ENCODE data around the gene LDHD. TPM values are rescaled to one million over a fixed set of nuclear protein-coding genes. Genes with fewer than 3 reads are reported as not detected.

Gene LDHD
- total and polyA plus RNA-seq, 2 of the 13 experiments (the other 11 are each of a cell fraction or from before 2014, with no cell fraction given): 9.1 to 9.8 TPM

DNA sequence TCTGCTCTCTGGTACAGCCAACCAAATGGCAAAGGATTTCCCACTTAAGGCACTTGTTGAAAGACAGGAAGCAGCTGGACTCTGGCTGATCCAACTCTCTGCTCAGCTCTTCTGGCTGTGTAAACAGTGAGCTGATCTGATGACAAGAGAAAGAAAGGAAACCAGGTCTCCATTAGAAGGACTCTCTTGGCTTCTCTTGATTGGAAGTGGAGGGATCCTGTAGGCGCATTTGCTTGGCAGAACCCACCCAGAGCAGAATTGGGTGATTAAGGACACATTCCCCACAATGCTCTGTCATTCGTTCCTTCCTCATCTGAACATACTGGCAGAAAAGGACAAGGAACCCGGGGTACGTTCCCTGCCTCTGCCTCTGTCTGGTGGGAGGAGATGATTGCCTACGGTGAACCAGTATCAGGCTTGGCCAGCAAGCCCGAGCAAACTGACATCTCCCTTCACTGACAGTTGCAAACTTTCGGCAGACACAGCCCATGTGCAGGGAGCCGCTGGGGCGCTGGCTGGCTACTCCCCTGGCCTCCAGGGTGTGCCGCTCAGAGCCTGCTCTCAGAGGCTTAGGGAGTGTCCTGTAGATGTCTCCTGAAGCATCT is 29.1 kb downstream of the LDHD start (continued):
- TF ChIP-seq MTA1 (CRISPR knock-in tag; IDR thresholded peaks at IDR 0.05; ENCODE audit: borderline replicate concordance) (no peak), CHD2 (IDR thresholded peaks at IDR 0.05; ENCODE audit: low read depth, low read length) (no peak), CREM (IDR thresholded peaks at IDR 0.05) (no peak), CREM (CRISPR knock-in tag; IDR thresholded peaks at IDR 0.05) (no peak), SOX6 (IDR thresholded peaks at IDR 0.05) (no peak), SOX6 (CRISPR knock-in tag; IDR thresholded peaks at IDR 0.05) (peak; percentile 20; the same call in 1 of the 2 replicates), EZH2 (conservative IDR thresholded peaks at IDR 0.05; ENCODE audit: low read depth, low read length) (no peak), RXRA (CRISPR knock-in tag; IDR thresholded peaks at IDR 0.05) (peak; percentile 29; the same call in 1 of the 2 replicates), HDAC1 (CRISPR knock-in tag; IDR thresholded peaks at IDR 0.05) (peak; percentile 15; the same call in 1 of the 2 replicates), SPEN (CRISPR knock-in tag; IDR thresholded peaks at IDR 0.05; ENCODE audit: low read depth) (peak; percentile 16; the same call in 1 of the 2 replicates), DPF2 (CRISPR knock-in tag; IDR thresholded peaks at IDR 0.05; ENCODE audit: borderline replicate concordance, low read depth) (0 out of 2 replicates have a peak, but pooled peaks have one; percentile 12)
- TF ChIP-seq, protein P1, sequence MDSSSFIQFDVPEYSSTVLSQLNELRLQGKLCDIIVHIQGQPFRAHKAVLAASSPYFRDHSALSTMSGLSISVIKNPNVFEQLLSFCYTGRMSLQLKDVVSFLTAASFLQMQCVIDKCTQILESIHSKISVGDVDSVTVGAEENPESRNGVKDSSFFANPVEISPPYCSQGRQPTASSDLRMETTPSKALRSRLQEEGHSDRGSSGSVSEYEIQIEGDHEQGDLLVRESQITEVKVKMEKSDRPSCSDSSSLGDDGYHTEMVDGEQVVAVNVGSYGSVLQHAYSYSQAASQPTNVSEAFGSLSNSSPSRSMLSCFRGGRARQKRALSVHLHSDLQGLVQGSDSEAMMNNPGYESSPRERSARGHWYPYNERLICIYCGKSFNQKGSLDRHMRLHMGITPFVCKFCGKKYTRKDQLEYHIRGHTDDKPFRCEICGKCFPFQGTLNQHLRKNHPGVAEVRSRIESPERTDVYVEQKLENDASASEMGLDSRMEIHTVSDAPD (CRISPR knock-in tag; IDR thresholded peaks at IDR 0.05): no peak
- TF ChIP-seq, protein P2, sequence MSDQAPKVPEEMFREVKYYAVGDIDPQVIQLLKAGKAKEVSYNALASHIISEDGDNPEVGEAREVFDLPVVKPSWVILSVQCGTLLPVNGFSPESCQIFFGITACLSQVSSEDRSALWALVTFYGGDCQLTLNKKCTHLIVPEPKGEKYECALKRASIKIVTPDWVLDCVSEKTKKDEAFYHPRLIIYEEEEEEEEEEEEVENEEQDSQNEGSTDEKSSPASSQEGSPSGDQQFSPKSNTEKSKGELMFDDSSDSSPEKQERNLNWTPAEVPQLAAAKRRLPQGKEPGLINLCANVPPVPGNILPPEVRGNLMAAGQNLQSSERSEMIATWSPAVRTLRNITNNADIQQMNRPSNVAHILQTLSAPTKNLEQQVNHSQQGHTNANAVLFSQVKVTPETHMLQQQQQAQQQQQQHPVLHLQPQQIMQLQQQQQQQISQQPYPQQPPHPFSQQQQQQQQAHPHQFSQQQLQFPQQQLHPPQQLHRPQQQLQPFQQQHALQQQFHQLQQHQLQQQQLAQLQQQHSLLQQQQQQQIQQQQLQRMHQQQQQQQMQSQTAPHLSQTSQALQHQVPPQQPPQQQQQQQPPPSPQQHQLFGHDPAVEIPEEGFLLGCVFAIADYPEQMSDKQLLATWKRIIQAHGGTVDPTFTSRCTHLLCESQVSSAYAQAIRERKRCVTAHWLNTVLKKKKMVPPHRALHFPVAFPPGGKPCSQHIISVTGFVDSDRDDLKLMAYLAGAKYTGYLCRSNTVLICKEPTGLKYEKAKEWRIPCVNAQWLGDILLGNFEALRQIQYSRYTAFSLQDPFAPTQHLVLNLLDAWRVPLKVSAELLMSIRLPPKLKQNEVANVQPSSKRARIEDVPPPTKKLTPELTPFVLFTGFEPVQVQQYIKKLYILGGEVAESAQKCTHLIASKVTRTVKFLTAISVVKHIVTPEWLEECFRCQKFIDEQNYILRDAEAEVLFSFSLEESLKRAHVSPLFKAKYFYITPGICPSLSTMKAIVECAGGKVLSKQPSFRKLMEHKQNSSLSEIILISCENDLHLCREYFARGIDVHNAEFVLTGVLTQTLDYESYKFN (CRISPR knock-in tag; conservative IDR thresholded peaks at IDR 0.05): peak; percentile 28; the same call in 1 of the 2 replicates
- TF ChIP-seq, protein P3, sequence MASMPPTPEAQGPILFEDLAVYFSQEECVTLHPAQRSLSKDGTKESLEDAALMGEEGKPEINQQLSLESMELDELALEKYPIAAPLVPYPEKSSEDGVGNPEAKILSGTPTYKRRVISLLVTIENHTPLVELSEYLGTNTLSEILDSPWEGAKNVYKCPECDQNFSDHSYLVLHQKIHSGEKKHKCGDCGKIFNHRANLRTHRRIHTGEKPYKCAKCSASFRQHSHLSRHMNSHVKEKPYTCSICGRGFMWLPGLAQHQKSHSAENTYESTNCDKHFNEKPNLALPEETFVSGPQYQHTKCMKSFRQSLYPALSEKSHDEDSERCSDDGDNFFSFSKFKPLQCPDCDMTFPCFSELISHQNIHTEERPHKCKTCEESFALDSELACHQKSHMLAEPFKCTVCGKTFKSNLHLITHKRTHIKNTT (CRISPR knock-in tag; IDR thresholded peaks at IDR 0.05): 0 out of 2 replicates have a peak, but pooled peaks have one; percentile 69
- TF ChIP-seq, protein P4, sequence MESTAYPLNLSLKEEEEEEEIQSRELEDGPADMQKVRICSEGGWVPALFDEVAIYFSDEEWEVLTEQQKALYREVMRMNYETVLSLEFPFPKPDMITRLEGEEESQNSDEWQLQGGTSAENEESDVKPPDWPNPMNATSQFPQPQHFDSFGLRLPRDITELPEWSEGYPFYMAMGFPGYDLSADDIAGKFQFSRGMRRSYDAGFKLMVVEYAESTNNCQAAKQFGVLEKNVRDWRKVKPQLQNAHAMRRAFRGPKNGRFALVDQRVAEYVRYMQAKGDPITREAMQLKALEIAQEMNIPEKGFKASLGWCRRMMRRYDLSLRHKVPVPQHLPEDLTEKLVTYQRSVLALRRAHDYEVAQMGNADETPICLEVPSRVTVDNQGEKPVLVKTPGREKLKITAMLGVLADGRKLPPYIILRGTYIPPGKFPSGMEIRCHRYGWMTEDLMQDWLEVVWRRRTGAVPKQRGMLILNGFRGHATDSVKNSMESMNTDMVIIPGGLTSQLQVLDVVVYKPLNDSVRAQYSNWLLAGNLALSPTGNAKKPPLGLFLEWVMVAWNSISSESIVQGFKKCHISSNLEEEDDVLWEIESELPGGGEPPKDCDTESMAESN (CRISPR knock-in tag; conservative IDR thresholded peaks at IDR 0.05): no peak
- TF ChIP-seq, protein P5, sequence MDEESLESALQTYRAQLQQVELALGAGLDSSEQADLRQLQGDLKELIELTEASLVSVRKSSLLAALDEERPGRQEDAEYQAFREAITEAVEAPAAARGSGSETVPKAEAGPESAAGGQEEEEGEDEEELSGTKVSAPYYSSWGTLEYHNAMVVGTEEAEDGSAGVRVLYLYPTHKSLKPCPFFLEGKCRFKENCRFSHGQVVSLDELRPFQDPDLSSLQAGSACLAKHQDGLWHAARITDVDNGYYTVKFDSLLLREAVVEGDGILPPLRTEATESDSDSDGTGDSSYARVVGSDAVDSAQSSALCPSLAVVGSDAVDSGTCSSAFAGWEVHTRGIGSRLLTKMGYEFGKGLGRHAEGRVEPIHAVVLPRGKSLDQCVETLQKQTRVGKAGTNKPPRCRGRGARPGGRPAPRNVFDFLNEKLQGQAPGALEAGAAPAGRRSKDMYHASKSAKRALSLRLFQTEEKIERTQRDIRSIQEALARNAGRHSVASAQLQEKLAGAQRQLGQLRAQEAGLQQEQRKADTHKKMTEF (CRISPR knock-in tag; IDR thresholded peaks at IDR 0.05): 0 out of 2 replicates have a peak, but pooled peaks have one; percentile 28
- TF ChIP-seq, protein P6, sequence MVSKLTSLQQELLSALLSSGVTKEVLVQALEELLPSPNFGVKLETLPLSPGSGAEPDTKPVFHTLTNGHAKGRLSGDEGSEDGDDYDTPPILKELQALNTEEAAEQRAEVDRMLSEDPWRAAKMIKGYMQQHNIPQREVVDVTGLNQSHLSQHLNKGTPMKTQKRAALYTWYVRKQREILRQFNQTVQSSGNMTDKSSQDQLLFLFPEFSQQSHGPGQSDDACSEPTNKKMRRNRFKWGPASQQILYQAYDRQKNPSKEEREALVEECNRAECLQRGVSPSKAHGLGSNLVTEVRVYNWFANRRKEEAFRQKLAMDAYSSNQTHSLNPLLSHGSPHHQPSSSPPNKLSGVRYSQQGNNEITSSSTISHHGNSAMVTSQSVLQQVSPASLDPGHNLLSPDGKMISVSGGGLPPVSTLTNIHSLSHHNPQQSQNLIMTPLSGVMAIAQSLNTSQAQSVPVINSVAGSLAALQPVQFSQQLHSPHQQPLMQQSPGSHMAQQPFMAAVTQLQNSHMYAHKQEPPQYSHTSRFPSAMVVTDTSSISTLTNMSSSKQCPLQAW (CRISPR knock-in tag; IDR thresholded peaks at IDR 0.05): 0 out of 2 replicates have a peak, but pooled peaks have one; percentile 16
